Stimulated activated CD8-positive, alpha-beta memory T cell treated with anti-CD3 and anti-CD28 coated beads, Interleukin-7, amount 100 ng/mL, for 48 hours (primary cell): ENCODE measurements around the gene FAM170B.

Experiments
- DNase-seq, 2 donors: peaks; one replicate each; pipeline ENCODE4 v3.0.0-alpha.2; 2020; ENCODE audit warnings: low read depth in 1 of 2; ENCODE audit errors: extremely low read depth in 1 of 2

Gene FAM170B

GRCh38 chr10:49153971-49154370 lies 20.1 kb upstream of the FAM170B start:
- DNase-seq, result no peak

GRCh38 chr10:49153115-49153514 lies 19.3 kb upstream of the FAM170B start:
- DNase-seq, result no peak

GRCh38 chr10:49152663-49153062 lies 18.8 kb upstream of the FAM170B start:
- DNase-seq, result no peak

GRCh38 chr10:49152037-49152436 lies 18.2 kb upstream of the FAM170B start:
- DNase-seq, result no peak

- DNase-seq, result no peak
These were observed 17.7 kb upstream of the FAM170B start for GRCh38 chr10:49151481-49151880.

GRCh38 chr10:49151025-49151445 lies 17.2 kb upstream of the FAM170B start:
- no peak for DNase-seq

GRCh38 chr10:49150426-49150825 lies 16.6 kb upstream of the FAM170B start:
- no peak for DNase-seq

GRCh38 chr10:49149881-49150280 lies 16.1 kb upstream of the FAM170B start:
- DNase-seq, result no peak

- DNase-seq, result no peak
These were observed 10.4 kb upstream of the FAM170B start for GRCh38 chr10:49144058-49144720.

GRCh38 chr10:49143249-49143648 lies 9.4 kb upstream of the FAM170B start:
- no peak for DNase-seq

GRCh38 chr10:49141541-49142332 lies 7.9 kb upstream of the FAM170B start:
- DNase-seq, result no peak

- no peak for DNase-seq
These were observed 6.7 kb upstream of the FAM170B start for GRCh38 chr10:49140304-49141177.

- DNase-seq, result no peak
These were observed 6.0 kb upstream of the FAM170B start for GRCh38 chr10:49139846-49140195.

GRCh38 chr10:49139028-49139845 lies 5.4 kb upstream of the FAM170B start:
- DNase-seq, result no peak

GRCh38 chr10:49138361-49138891 lies 4.6 kb upstream of the FAM170B start:
- DNase-seq, result no peak

- DNase-seq, result no peak
These were observed 2.7 kb upstream of the FAM170B start for GRCh38 chr10:49136525-49136924.

- DNase-seq, result no peak
These were observed 1.9 kb upstream of the FAM170B start for GRCh38 chr10:49135575-49136313.

- DNase-seq, result no peak
These were observed 506 bp upstream of the FAM170B start for GRCh38 chr10:49134327-49134726.

- no peak for DNase-seq
These were observed 1.5 kb downstream of the FAM170B start for GRCh38 chr10:49132362-49132737.
